ENCODE data around the gene ESR1.

Gene ESR1

DNA sequence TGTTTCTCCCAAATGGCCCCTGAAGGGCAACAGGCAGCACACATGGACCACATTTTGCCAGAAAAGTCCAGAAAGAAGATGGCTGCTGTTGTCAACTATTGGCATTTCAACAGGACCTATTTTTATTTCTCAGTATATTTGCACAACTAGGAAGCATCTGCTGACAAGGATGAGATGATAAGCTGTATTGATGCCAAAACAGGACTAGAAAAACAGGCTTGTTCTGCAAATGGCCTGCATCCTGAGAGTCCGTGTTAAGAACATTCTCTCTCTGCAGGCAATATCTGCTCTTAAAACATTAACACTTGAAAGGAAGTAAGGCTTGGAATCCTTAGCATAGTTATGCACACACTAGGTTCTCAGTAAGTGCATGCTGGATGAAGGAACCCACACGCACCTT lies 283.7 kb downstream of the ESR1 start:
- H3K4me3 ChIP-seq (ENCODE audit: low read length) = no peak overlapping the region
- TF ChIP-seq ZNF274 (IDR thresholded peaks at IDR 0.05; ENCODE audit: low read depth, low read length) = no peak

DNA sequence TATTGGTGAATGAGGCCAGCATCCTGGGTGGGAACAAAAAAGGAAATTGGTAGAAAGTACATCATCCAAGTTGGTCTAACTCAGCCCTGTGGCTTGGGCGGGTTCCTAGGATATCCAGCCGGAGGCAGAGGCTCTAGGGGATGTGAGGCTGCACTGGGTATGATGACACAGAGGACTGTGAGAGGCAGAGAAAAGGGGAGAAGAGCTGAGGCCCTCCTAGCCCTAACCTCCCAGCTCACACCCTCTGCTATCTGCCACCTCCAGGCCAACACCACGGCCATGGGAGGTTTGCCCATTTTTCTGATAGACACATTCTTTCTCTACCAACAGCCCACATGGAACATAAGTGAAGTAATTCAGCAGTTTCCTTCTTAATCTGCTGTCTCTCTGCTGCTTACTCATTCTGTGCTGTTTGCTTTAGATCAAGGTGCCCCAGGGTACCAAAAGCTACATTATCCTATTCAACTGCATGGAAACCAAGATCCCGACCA lies 284.4 kb downstream of the ESR1 start:
- TF ChIP-seq ZNF274 (IDR thresholded peaks at IDR 0.05; ENCODE audit: low read depth, low read length) = no peak
- H3K4me3 ChIP-seq (ENCODE audit: low read length) = no peak overlapping the region

DNA sequence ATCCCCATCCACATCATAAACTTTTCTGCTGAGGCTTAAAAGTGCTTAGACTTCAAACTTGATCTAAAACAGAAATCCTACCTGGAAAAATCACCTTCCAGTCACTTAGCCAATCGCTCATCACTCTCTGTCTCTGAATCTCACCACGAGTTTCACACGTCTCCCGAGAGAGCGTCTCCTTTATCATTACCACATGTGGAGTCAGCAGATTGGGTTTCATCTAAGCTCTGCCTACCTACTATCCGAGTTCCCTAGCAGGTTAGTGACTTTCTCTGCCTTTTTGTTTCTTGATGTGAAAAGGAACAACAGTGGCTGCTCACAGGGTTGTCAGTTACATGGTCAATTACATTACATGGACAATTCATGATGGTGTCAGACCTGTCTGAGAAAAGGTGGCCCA lies 286.2 kb downstream of the ESR1 start:
- TF ChIP-seq ZNF274 (IDR thresholded peaks at IDR 0.05; ENCODE audit: low read depth, low read length) = no peak
- no peak overlapping the region for H3K4me3 ChIP-seq (ENCODE audit: low read length)

DNA sequence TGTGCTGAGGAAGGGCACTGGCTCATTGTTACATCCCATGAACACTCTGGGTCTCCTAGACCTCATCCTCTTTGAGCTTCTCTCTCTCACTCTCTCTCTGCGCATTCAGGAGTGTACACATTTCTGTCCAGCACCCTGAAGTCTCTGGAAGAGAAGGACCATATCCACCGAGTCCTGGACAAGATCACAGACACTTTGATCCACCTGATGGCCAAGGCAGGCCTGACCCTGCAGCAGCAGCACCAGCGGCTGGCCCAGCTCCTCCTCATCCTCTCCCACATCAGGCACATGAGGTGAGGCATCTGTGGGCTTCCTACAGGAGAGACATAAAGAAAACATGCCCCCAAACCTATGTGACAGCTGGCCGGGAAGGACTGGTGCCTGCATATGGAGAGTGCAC lies 286.8 kb downstream of the ESR1 start:
- no peak; the same call in 1 of the 2 replicates for TF ChIP-seq ZNF274 (IDR thresholded peaks at IDR 0.05; ENCODE audit: low read depth, low read length)
- H3K4me3 ChIP-seq (ENCODE audit: low read length) = no peak overlapping the region

DNA sequence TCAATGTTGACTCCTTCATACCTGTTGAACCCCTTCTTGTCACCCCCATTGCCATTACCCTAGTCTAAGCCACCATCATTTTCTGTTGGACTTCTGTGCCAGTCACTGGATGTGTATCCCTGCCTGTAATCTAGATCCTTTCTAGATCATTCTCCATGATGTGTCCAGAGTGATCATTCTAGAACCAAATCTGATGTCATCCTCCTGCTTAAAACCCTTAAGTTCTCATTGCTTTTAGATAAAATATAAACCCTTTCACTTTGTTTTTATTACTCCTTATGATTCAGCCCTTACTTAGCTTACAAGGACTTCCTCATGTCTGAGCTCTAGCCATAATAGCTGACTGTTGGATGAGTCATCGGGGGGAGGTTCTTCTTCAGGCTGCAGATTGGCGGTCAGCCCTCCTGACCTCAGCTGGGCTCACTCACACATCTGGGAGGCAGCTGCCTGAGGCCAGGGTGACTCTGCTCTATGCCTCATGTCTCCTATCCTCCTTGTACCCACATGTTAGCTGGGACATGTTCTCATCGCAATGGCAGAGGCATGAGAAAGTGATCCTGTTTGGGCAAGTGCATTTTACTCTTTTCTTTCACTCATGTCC lies 287.6 kb downstream of the ESR1 start:
- no peak for TF ChIP-seq ZNF274 (IDR thresholded peaks at IDR 0.05; ENCODE audit: low read depth, low read length)

DNA sequence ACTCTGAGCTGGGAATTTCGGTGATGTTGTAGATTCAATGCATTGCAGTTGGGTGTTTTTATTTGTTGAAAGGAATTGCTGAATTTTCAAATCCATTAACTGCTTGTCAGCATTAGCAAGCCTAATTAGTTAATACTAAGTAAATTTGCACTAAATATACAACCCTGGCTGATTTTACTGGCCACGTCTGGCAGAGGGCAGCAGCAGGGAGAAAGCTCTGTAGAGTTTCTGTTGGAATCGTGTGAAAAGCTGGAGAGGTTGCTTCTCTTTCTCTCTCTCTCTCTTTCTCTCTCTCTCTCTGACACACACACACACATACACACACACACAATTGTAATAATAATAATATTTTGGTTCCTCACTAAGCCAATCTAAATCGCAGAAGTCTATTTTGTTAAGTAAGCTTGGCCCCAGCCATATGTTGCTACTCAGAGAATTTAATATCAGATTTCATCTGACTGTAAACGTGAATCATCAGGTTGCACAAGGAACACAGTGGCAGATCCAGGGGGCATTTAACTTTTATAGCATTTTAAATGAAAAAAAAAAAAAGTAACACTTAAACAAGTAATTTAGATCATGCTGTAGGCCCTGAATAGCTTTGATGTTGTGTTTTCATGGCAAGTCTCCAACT lies 289.5 kb downstream of the ESR1 start:
- no peak overlapping the region for H3K4me3 ChIP-seq (ENCODE audit: low read length)
- TF ChIP-seq ZNF274 (IDR thresholded peaks at IDR 0.05; ENCODE audit: low read depth, low read length) = no peak

More for the DNA sequence above, 287.6 kb downstream of the ESR1 start:
- H3K4me3 ChIP-seq (ENCODE audit: low read length) = no peak overlapping the region

DNA sequence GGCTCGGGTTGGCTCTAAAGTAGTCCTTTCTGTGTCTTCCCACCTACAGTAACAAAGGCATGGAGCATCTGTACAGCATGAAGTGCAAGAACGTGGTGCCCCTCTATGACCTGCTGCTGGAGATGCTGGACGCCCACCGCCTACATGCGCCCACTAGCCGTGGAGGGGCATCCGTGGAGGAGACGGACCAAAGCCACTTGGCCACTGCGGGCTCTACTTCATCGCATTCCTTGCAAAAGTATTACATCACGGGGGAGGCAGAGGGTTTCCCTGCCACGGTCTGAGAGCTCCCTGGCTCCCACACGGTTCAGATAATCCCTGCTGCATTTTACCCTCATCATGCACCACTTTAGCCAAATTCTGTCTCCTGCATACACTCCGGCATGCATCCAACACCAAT lies 291.2 kb downstream of the ESR1 start:
- no peak for TF ChIP-seq ZNF274 (IDR thresholded peaks at IDR 0.05; ENCODE audit: low read depth, low read length)
- no peak overlapping the region for H3K4me3 ChIP-seq (ENCODE audit: low read length)

DNA sequence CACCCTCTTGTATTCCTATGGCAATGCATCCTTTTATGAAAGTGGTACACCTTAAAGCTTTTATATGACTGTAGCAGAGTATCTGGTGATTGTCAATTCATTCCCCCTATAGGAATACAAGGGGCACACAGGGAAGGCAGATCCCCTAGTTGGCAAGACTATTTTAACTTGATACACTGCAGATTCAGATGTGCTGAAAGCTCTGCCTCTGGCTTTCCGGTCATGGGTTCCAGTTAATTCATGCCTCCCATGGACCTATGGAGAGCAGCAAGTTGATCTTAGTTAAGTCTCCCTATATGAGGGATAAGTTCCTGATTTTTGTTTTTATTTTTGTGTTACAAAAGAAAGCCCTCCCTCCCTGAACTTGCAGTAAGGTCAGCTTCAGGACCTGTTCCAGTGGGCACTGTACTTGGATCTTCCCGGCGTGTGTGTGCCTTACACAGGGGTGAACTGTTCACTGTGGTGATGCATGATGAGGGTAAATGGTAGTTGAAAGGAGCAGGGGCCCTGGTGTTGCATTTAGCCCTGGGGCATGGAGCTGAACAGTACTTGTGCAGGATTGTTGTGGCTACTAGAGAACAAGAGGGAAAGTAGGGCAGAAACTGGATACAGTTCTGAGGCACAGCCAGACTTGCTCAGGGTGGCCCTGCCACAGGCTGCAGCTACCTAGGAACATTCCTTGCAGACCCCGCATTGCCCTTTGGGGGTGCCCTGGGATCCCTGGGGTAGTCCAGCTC lies 292.1 kb downstream of the ESR1 start:
- TF ChIP-seq ZNF274 (IDR thresholded peaks at IDR 0.05; ENCODE audit: low read depth, low read length) = no peak

DNA sequence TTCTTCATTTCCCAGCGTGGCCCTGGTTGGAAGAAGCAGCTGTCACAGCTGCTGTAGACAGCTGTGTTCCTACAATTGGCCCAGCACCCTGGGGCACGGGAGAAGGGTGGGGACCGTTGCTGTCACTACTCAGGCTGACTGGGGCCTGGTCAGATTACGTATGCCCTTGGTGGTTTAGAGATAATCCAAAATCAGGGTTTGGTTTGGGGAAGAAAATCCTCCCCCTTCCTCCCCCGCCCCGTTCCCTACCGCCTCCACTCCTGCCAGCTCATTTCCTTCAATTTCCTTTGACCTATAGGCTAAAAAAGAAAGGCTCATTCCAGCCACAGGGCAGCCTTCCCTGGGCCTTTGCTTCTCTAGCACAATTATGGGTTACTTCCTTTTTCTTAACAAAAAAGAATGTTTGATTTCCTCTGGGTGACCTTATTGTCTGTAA lies 292.7 kb downstream of the ESR1 start:
- no peak overlapping the region for H3K4me3 ChIP-seq (ENCODE audit: low read length)
- TF ChIP-seq ZNF274 (IDR thresholded peaks at IDR 0.05; ENCODE audit: low read depth, low read length) = no peak

More for the DNA sequence above, 292.1 kb downstream of the ESR1 start:
- H3K4me3 ChIP-seq (ENCODE audit: low read length) = no peak overlapping the region

DNA sequence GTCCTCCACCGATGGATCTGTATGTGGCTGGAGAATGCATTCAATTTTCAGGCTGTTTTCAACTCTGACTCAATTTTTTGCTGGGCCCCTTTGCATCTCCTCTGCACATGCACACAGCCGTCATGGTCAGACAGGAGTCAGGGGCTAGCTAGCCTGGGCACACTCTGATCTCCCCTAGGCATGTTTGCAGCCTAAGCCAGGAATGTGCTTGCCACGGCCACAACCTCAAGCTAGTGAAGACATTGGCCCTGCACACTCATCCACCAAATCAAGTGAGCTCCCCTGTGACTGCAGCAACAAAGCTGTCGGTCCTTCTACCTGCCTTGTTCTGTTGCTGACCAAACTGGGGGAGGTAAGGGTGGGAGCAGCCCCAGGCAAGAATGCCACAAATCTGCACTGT lies 300.5 kb downstream of the ESR1 start:
- TF ChIP-seq ZNF274 (IDR thresholded peaks at IDR 0.05; ENCODE audit: low read depth, low read length) = no peak
- no peak overlapping the region for H3K4me3 ChIP-seq (ENCODE audit: low read length)

DNA sequence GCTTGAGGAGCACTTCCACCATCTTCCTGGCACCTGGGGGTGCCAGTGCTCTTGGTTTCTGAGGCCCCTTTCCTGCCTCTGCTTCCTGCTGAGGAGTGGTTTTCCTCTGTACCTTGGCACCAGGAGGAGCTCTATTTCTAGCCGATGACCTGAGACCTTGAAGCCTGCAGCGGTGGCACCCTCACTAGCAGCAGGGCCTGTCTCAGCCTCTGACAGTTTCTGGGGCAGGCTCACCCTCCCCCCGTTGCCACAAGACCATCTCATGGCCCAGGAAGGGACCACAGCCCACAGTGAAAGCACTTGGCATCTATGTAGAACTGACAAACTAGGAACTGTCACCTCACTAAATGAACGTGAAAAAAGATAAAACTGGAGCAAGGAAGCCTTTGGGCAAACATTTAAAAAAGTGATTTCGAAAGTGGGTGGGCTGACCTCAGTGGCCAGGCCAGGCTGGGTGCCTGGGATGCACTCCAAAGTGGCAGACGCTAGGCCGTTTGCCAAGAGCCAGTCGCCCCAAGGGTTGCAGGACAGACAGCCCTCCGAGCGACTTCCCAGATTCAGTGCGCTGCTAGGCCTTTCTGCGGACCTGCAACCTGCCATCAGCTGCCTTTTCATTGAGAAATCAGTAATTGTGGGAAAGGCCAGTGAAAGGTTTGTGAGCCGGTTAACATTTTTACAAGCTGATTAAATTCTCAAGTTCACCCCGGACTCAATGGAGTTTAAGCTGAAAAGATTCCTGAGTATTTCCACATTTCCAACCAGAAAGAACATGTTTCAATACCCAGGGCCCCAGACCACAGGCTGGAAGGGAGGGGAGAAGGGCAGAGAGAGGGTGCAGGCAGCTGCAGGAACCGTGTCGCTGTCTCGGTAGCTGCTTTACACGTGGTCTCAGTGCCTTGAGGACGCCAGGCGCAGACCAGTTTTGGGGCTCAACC lies 303.7 kb downstream of the ESR1 start:
- TF ChIP-seq ZNF274 (IDR thresholded peaks at IDR 0.05; ENCODE audit: low read depth, low read length) = no peak
- no peak overlapping the region for H3K4me3 ChIP-seq (ENCODE audit: low read length)

DNA sequence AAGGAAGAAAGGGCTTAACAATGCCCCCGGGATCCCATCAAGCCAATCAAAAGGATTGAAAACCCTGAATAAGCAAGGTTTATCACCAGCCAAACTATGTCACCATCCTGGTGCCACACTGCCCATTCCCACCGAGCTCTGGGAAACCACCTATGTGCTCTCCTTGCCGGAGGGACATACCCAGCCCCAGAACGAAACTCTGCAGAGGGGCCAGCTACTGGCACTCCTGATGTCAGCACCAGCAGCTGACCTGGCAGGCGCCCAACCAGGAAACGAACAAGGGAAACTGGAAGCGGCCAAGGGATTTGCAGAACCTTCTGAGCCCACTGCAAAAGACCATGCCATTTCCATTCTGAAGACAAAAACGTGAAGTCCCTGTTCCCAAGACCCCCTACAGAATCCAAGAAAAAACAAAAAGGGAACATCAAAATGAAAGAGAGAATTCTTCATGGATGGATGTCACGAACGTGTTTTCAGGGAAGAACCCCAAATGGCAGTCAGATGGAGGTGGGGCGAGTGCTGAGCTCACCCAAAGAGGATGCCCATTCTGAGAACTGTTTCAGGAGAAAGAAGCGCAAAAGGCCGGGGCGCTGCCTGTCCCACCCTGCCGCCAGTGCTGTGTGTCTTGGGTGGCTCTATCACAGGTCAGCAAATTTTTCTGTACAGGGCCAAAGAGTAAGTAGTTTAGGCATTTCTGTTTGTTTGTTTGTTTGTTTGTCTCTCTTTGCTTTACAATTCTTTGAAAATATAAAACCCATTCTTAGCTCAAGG lies 305.2 kb downstream of the ESR1 start:
- no peak for TF ChIP-seq ZNF274 (IDR thresholded peaks at IDR 0.05; ENCODE audit: low read depth, low read length)
- no peak overlapping the region for H3K4me3 ChIP-seq (ENCODE audit: low read length)

All from GM08714 (cell line).